ENCODE data around the gene PANK4.

The PANK4 gene

GRCh38 chr1:2499986-2500596, 26.3 kb downstream of the PANK4 start:
- Histone ChIP-seq H3K4me1 (ENCODE audit: control insufficient read depth, insufficient read depth, low read length) (no peaks in the 10 kb centered on the region), H3K4me3 (ENCODE audit: low read length) (no peak overlapping the region), H3K9ac (ENCODE audit: low read length) (no peak overlapping the region), H3K27me3 (ENCODE audit: control insufficient read depth, insufficient read depth, low read length) (peaks cover 15% of the 10 kb centered on the region), H3K36me3 (ENCODE audit: control insufficient read depth, insufficient read depth, low read length) (no peaks in the 10 kb centered on the region), H3K27ac (ENCODE audit: low read depth, low read length) (no peak overlapping the region)

- Histone ChIP-seq H3K4me1 (ENCODE audit: control insufficient read depth, insufficient read depth, low read length) (no peaks in the 10 kb centered on the region), H3K27ac (ENCODE audit: low read depth, low read length) (no peak overlapping the region), H3K4me3 (ENCODE audit: low read length) (no peak overlapping the region), H3K9ac (ENCODE audit: low read length) (no peak overlapping the region), H3K27me3 (ENCODE audit: control insufficient read depth, insufficient read depth, low read length) (peaks cover 12% of the 10 kb centered on the region), H3K36me3 (ENCODE audit: control insufficient read depth, insufficient read depth, low read length) (no peaks in the 10 kb centered on the region)
Measured at GRCh38 chr1:2499260-2499659, 27.1 kb downstream of the PANK4 start.

GRCh38 chr1:2498648-2499047, 27.7 kb downstream of the PANK4 start:
- Histone ChIP-seq H3K27me3 (ENCODE audit: control insufficient read depth, insufficient read depth, low read length) (peaks cover 7% of the 10 kb centered on the region), H3K36me3 (ENCODE audit: control insufficient read depth, insufficient read depth, low read length) (no peaks in the 10 kb centered on the region), H3K27ac (ENCODE audit: low read depth, low read length) (no peak overlapping the region), H3K4me3 (ENCODE audit: low read length) (no peak overlapping the region), H3K9ac (ENCODE audit: low read length) (no peak overlapping the region), H3K4me1 (ENCODE audit: control insufficient read depth, insufficient read depth, low read length) (no peaks in the 10 kb centered on the region)

- Histone ChIP-seq H3K9ac (ENCODE audit: low read length) (no peak overlapping the region), H3K27ac (ENCODE audit: low read depth, low read length) (no peak overlapping the region), H3K36me3 (ENCODE audit: control insufficient read depth, insufficient read depth, low read length) (no peaks in the 10 kb centered on the region), H3K4me1 (ENCODE audit: control insufficient read depth, insufficient read depth, low read length) (no peaks in the 10 kb centered on the region), H3K27me3 (ENCODE audit: control insufficient read depth, insufficient read depth, low read length) (no peaks in the 10 kb centered on the region), H3K4me3 (ENCODE audit: low read length) (no peak overlapping the region)
Measured at GRCh38 chr1:2497891-2498290, 28.5 kb downstream of the PANK4 start.

DNA sequence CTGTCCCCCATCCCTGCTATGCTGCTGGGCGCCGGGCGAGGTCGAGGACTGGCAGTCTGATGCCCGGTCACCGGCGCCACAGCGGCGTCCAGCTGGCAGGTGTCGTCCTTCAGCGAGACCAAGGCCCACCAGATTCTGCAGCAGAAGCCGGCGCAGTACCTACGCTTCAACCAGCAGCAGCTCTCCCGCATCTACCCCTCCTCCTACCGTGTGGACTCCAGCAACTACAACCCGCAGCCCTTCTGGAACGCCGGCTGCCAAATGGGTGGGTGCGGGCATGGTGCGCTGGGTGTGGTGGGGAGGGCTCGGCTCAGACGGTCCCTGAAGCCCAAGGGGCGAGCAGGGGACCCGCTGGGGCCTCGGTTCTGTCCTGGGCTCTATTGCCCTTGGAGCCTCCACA, 29.6 kb downstream of the PANK4 start:
- Histone ChIP-seq H3K9ac (ENCODE audit: low read length) (no peak overlapping the region), H3K4me3 (ENCODE audit: low read length) (no peak overlapping the region), H3K36me3 (ENCODE audit: control insufficient read depth, insufficient read depth, low read length) (no peaks in the 10 kb centered on the region), H3K27me3 (ENCODE audit: control insufficient read depth, insufficient read depth, low read length) (no peaks in the 10 kb centered on the region), H3K27ac (ENCODE audit: low read depth, low read length) (no peak overlapping the region), H3K4me1 (ENCODE audit: control insufficient read depth, insufficient read depth, low read length) (no peaks in the 10 kb centered on the region)

- Histone ChIP-seq H3K9ac (ENCODE audit: low read length) (no peak overlapping the region), H3K27me3 (ENCODE audit: control insufficient read depth, insufficient read depth, low read length) (no peaks in the 10 kb centered on the region), H3K4me1 (ENCODE audit: control insufficient read depth, insufficient read depth, low read length) (no peaks in the 10 kb centered on the region), H3K36me3 (ENCODE audit: control insufficient read depth, insufficient read depth, low read length) (no peaks in the 10 kb centered on the region), H3K27ac (ENCODE audit: low read depth, low read length) (no peak overlapping the region), H3K4me3 (ENCODE audit: low read length) (no peak overlapping the region)
Measured at GRCh38 chr1:2496087-2496622, 30.2 kb downstream of the PANK4 start.

- no peak overlapping the region for H3K27ac ChIP-seq (ENCODE audit: low read depth, low read length)
- no peak overlapping the region for H3K4me3 ChIP-seq (ENCODE audit: low read length)
- H3K27me3 ChIP-seq (ENCODE audit: control insufficient read depth, insufficient read depth, low read length), result no peaks in the 10 kb centered on the region
- no peaks in the 10 kb centered on the region for H3K4me1 ChIP-seq (ENCODE audit: control insufficient read depth, insufficient read depth, low read length)
- no peaks in the 10 kb centered on the region for H3K36me3 ChIP-seq (ENCODE audit: control insufficient read depth, insufficient read depth, low read length)
- no peak overlapping the region for H3K9ac ChIP-seq (ENCODE audit: low read length)
Measured at GRCh38 chr1:2495546-2495945, 30.9 kb downstream of the PANK4 start.

DNA sequence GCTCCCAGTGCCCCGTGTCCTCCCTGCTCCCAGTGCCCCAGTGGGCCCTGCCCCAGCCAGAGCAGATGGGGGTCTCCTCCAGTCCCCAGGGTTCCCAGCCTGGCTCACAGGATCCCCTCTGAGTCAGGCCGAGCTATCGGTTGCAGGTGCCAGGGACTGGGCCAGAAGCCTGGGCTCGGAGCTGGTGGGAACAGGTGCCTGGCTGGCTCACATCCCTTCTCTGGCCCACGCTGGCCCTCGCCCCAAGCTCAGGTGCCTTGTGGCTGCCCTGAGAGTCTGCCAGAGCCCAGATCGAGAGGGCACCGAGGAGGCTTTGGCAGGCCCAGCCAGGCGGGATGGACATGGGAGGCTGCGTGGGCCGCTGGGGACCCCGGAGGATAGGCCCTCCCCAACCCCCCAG, 31.4 kb downstream of the PANK4 start:
- no peaks in the 10 kb centered on the region for H3K36me3 ChIP-seq (ENCODE audit: control insufficient read depth, insufficient read depth, low read length)
- H3K27ac ChIP-seq (ENCODE audit: low read depth, low read length), result no peak overlapping the region
- H3K4me1 ChIP-seq (ENCODE audit: control insufficient read depth, insufficient read depth, low read length), result no peaks in the 10 kb centered on the region
- no peak overlapping the region for H3K9ac ChIP-seq (ENCODE audit: low read length)
- no peaks in the 10 kb centered on the region for H3K27me3 ChIP-seq (ENCODE audit: control insufficient read depth, insufficient read depth, low read length)
- H3K4me3 ChIP-seq (ENCODE audit: low read length), result no peak overlapping the region

DNA sequence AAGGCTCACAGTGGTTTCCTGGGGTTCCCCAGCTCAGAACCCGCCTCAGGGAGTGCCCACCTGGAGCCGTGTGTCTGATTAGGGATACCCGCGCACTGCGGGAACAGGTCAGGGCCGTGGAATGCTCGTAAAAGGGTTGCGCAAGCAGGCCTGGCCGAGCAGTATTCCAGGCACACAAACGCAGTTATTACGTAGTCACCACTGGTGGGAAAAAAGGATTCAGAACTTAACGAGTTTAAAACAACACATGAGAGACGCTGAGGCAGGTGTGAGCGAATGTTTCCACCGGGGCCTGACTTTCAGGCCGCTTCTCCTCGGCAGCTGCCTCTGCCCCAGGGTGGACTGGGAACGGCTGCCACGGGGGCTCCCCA, 32.1 kb downstream of the PANK4 start:
- no peaks in the 10 kb centered on the region for H3K27me3 ChIP-seq (ENCODE audit: control insufficient read depth, insufficient read depth, low read length)
- no peaks in the 10 kb centered on the region for H3K36me3 ChIP-seq (ENCODE audit: control insufficient read depth, insufficient read depth, low read length)
- H3K9ac ChIP-seq (ENCODE audit: low read length), result no peak overlapping the region
- H3K4me1 ChIP-seq (ENCODE audit: control insufficient read depth, insufficient read depth, low read length), result no peaks in the 10 kb centered on the region
- no peak overlapping the region for H3K4me3 ChIP-seq (ENCODE audit: low read length)
- no peak overlapping the region for H3K27ac ChIP-seq (ENCODE audit: low read depth, low read length)

DNA sequence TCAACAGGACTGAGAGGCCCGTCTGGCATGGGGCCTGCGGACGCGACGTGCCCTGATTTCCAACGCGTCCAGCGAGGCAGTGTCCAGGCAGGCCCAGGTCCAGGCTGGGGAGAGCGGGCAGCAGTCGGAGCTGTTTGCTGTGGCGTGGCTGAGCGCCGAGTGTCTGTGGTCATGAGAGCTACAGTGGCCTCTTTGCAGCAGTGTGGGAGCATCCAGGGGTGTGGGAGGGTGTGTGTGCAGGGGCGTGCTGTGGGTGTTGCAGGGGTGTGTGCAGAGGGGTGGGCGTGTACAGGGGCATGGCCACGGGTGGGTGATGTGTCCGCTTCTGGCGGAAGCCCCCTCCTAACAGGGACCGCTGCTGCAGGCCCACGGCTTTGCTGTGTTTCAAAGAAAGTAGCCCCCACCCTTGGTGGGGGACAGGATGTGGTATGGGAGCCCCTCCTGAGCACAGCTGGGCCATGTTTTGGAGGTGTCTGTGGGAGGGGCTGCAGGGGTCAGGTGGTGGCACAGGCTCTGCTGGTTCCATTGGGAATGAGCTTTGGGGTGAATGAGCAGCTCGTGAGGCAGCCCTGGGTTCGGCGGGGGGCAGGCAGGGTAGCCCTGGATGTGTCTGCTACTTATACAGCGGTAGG, 32.6 kb downstream of the PANK4 start:
- no peaks in the 10 kb centered on the region for H3K27me3 ChIP-seq (ENCODE audit: control insufficient read depth, insufficient read depth, low read length)
- H3K9ac ChIP-seq (ENCODE audit: low read length), result no peak overlapping the region
- no peak overlapping the region for H3K27ac ChIP-seq (ENCODE audit: low read depth, low read length)

DNA sequence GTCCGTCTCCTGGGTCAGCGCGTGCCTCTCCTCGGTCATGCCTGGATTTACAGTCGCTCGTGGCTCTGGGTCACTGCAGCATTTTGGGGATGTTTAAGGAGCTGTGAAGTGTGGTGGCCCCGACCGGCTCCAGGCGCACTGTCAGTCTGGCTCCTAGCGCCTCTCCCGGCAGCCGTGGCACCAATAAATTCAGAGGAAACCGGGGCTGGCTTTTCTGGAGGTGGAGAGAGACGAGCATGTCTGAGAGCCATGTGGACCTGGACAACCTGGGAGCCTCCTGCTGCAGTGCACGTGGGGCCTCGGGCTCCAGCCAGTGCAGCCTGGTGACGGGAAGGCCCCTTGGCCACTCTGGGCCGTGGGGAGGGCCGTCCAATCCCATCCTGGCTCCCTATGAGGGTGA, 33.2 kb downstream of the PANK4 start:
- Histone ChIP-seq H3K27ac (ENCODE audit: low read depth, low read length) (no peak overlapping the region), H3K4me3 (ENCODE audit: low read length) (no peak overlapping the region), H3K27me3 (ENCODE audit: control insufficient read depth, insufficient read depth, low read length) (no peaks in the 10 kb centered on the region), H3K9ac (ENCODE audit: low read length) (no peak overlapping the region), H3K36me3 (ENCODE audit: control insufficient read depth, insufficient read depth, low read length) (no peaks in the 10 kb centered on the region), H3K4me1 (ENCODE audit: control insufficient read depth, insufficient read depth, low read length) (no peaks in the 10 kb centered on the region)

More for the DNA sequence above, 32.6 kb downstream of the PANK4 start:
- no peaks in the 10 kb centered on the region for H3K36me3 ChIP-seq (ENCODE audit: control insufficient read depth, insufficient read depth, low read length)
- no peaks in the 10 kb centered on the region for H3K4me1 ChIP-seq (ENCODE audit: control insufficient read depth, insufficient read depth, low read length)
- H3K4me3 ChIP-seq (ENCODE audit: low read length), result no peak overlapping the region

DNA sequence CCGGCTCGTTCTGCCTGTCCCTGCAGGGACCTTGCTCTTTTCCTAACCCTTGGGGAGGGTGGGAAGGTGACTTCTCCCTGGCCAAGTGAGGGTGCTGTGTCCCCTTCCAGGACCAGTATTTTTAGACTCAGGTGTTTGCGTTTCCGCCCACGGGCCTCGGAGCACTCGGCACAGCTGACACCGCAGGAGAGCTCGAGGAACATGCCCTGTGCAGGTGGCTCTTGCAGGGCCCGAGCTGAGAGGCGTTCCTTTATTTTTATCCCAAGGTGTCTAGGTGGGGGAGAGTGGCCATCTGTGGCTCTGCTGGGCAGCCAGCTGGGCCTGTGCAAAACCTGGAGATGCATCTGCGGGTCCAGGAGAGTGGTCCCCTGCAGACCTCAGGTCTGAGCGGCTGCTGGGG, 34.3 kb downstream of the PANK4 start:
- no peaks in the 10 kb centered on the region for H3K27me3 ChIP-seq (ENCODE audit: control insufficient read depth, insufficient read depth, low read length)
- no peaks in the 10 kb centered on the region for H3K36me3 ChIP-seq (ENCODE audit: control insufficient read depth, insufficient read depth, low read length)
- H3K4me1 ChIP-seq (ENCODE audit: control insufficient read depth, insufficient read depth, low read length), result no peaks in the 10 kb centered on the region
- no peak overlapping the region for H3K9ac ChIP-seq (ENCODE audit: low read length)
- H3K27ac ChIP-seq (ENCODE audit: low read depth, low read length), result no peak overlapping the region
- no peak overlapping the region for H3K4me3 ChIP-seq (ENCODE audit: low read length)

- H3K36me3 ChIP-seq (ENCODE audit: control insufficient read depth, insufficient read depth, low read length), result no peaks in the 10 kb centered on the region
- no peak overlapping the region for H3K27ac ChIP-seq (ENCODE audit: low read depth, low read length)
- no peak overlapping the region for H3K4me3 ChIP-seq (ENCODE audit: low read length)
- H3K27me3 ChIP-seq (ENCODE audit: control insufficient read depth, insufficient read depth, low read length), result no peaks in the 10 kb centered on the region
- H3K4me1 ChIP-seq (ENCODE audit: control insufficient read depth, insufficient read depth, low read length), result no peaks in the 10 kb centered on the region
- H3K9ac ChIP-seq (ENCODE audit: low read length), result no peak overlapping the region
Measured at GRCh38 chr1:2489615-2490014, 36.8 kb downstream of the PANK4 start.

Measured in rectal smooth muscle tissue (tissue), 1 donor.